Stimulated activated CD4-positive, alpha-beta T cell treated with anti-CD3 and anti-CD28 coated beads, Interleukin-15, amount 100 ng/mL, for 48 hours (primary cell): ENCODE measurements around the gene CDK17.
A peak's percentile ranks its signal among the peaks of the same experiment; 100 is the strongest.
"Not testable (repeated sequence)": the region's sequence is repeated elsewhere in the genome, so short reads cannot be mapped to it uniquely, and the experiment has no call there.

Experiments
- DNase-seq, 2 donors: peaks; one replicate each; pipeline ENCODE4 v3.0.0-alpha.2; 2020; ENCODE audit warnings: low read depth in 2 of 2

Gene CDK17

GRCh38 chr12:96399919-96400630, at the start of gene CDK17:
TSS of gene CDK17 (minus strand) at chr12:96400439. CDS start at chr12:96334836, 65,603 bp downstream.
- DNase-seq, result peak; percentile 77 to 85

GRCh38 chr12:96448300-96448699, 48.1 kb upstream of the CDK17 start:
- DNase-seq, result no peak

- no peak for DNase-seq
These were observed 47.0 kb upstream of the CDK17 start for GRCh38 chr12:96447256-96447655.

- DNase-seq, result peak; percentile 31 to 38
These were observed 45.7 kb upstream of the CDK17 start for GRCh38 chr12:96445691-96446583.

GRCh38 chr12:96444399-96444798, 44.2 kb upstream of the CDK17 start:
- no peak for DNase-seq

- no peak for DNase-seq
These were observed 42.7 kb upstream of the CDK17 start for GRCh38 chr12:96442906-96443305.

DNA sequence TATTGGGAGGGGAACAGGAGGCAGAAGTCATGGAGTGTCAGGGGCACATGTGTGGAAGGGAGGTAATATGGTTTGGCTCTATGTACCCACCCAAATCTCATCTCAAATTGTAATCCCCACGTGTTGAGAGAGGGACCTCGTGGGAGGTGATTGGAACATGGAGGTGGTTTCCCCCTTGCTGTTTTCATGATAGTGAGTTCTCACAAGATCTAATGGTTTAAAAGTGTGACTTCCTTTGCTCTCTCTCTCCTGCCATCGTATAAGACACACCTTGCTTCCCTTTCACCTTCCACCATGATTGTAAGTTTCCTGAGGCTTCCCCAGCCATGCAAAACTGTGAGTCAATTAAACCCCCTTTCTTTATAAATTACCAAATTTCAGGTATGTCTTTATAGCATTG, 41.6 kb upstream of the CDK17 start:
- no peak for DNase-seq

GRCh38 chr12:96438330-96438729, 38.1 kb upstream of the CDK17 start:
- no peak for DNase-seq

- no peak for DNase-seq
These were observed 36.9 kb upstream of the CDK17 start for GRCh38 chr12:96437171-96437445.

- no peak for DNase-seq
These were observed 36.3 kb upstream of the CDK17 start for GRCh38 chr12:96436366-96437170.

DNA sequence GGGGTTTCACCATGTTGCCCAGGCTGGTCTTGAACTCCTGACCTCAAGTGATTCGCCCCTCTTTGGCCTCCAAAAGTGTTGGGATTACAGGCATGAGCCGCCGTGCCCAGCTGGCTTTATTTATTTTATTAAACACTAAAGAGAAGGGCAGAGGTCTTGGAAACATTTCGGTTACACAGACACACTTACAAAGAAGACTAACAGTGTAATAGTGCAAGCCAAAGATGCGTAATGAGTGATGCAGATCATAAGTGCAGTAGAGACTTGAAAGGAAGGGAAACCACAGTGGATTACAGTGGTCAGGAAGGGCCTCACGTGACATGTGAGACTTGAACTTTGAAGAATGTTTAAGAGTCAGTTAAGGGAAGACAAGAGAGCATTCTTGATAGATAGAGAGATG, 33.9 kb upstream of the CDK17 start:
- DNase-seq, result peak; percentile 47 to 49

- DNase-seq, result not testable (repeated sequence)
These were observed 32.5 kb upstream of the CDK17 start for GRCh38 chr12:96432496-96433321.

DNA sequence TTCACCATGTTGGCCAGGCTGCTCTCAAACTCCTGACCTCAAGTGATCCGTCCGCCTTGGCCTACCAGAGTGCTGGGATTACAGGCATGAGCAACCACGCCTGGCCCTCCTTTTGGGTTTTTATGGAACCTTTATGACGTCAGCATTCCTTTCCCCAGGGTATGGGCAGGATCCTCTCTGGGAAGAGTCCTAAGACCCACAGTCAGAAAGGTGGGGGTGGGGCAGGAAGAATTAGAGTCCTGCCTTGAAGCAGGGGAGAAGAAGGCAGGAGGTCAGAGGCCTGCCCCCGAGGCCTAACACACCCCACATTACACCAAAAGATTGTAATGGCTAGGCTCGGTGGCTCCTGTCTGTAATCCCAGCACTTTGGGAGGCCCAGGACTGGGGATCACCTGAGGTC, 30.8 kb upstream of the CDK17 start:
- no peak for DNase-seq

GRCh38 chr12:96427269-96427729, 27.1 kb upstream of the CDK17 start:
- DNase-seq, result peak in 1 of 2 donors; percentile 36

- DNase-seq, result no peak
These were observed 25.7 kb upstream of the CDK17 start for GRCh38 chr12:96425951-96426350.

GRCh38 chr12:96425321-96425720, 25.1 kb upstream of the CDK17 start:
- DNase-seq, result no peak

DNA sequence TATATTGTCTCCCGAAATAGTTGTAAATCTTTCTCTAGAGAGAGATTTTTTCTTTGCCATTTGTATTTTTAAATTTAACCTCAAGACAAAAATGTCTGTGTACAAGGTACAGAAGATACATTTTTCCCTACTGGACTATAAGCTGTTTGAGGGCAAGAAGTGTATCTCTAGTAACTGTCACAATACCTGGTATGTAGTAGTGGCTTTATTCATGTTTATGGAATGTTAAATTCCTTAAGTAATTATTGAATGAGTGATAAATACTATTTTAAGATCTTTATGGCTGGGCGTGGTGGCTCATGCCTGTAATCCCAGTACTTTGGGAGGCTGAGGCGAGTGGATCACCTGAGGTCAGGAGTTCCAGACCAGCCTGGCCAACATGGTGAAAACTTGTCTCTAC, 24.4 kb upstream of the CDK17 start:
- no peak for DNase-seq

GRCh38 chr12:96422192-96422591, 22.0 kb upstream of the CDK17 start:
- no peak for DNase-seq

DNA sequence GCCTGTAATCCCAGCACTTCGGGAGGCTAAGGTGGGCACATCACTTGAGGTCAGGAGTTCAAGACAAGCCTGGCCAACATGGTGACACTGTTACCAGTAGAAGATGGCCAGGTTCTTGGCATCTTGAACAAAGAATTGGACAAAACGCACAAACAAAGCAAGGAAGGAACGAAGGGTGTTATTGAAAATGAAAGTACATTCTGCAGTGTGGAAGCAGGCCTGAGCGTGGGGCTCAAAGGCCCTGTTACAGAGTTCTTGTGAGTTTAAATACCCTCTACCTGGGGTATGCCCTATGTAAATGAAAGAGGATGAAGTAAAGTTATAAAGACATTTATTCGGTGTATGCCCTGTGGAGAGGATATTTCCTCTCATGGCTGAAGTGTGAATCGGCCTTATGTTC, 20.8 kb upstream of the CDK17 start:
- DNase-seq, result no peak

DNA sequence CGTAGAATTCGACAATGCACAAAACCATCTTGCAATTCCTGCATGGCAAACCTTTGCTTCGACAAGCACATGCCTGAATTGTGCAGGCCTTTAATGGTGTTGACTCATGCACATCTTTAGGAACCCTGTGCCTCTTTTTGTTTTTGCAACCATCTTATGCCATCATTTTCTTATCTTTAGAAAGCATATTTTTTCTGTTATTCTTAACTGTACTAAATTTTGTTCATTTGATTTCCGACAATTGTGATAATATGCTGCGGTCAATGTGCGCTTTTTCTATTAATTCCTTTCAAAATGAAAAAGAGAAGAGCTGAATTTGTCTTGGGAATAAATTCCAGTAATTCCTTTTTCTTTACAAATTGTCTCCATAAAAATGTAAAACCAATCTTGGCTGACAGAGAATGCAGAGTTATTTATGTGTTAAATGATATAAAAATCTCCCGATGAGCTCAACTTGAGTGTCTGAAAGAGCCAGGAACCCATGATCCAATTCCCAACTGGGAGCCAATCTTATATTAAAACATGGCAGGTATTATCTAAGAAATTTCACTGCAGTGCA, 20.1 kb upstream of the CDK17 start:
- no peak for DNase-seq
